Upper lobe of left lung (tissue), 6 donors: Measurements from ENCODE around the gene CRK. TPM values are rescaled to one million over a fixed set of nuclear protein-coding genes. Genes with fewer than 3 reads are reported as not detected.
"Not testable (repeated sequence)": the region's sequence is repeated elsewhere in the genome, so short reads cannot be mapped to it uniquely, and the experiment has no call there.

Source experiments
- ATAC-seq, 2 donors: fragments of 200-7000 bp; cut with Tn5 transposase; one replicate each; pipeline ENCODE4 v1.9.1; 2022; ENCODE audit warnings: mild to moderate bottlenecking in 2 of 2, moderate library complexity in 2 of 2; ENCODE audit not compliant: low FRiP score in 2 of 2
- DNase-seq, 2 donors: peaks; one replicate each; pipeline ENCODE4 v3.0.0-alpha.2; 2019 to 2020
- H3K27ac ChIP-seq, 4 donors: fragments of 200-600 bp; sonication (generic); one replicate each; pipeline ENCODE4 v1.5.1; 2016 to 2019
- H3K27me3 ChIP-seq, 4 donors: fragments of 200-600 bp; sonication (generic); one replicate each; pipeline ENCODE4 v1.5.1; 2017 to 2019
- H3K36me3 ChIP-seq, 4 donors: fragments of 200-600 bp; sonication (generic); one replicate each; pipeline ENCODE4 v1.5.1; 2016 to 2019
- H3K4me1 ChIP-seq, 4 donors: fragments of 200-600 bp; sonication (generic); one replicate each; pipeline ENCODE4 v1.5.1; 2018 to 2019
- H3K4me3 ChIP-seq, 4 donors: fragments of 200-600 bp; sonication (generic); one replicate each; pipeline ENCODE4 v1.5.1; 2017 to 2019; ENCODE audit warnings: mild to moderate bottlenecking in 2 of 4, moderate library complexity in 1 of 4
- H3K9me3 ChIP-seq, 4 donors: fragments of 200-600 bp; sonication (generic); one replicate each; pipeline ENCODE4 v1.5.1; 2018 to 2019
- CTCF ChIP-seq, 6 experiments: fragments of 450-650 bp in 4 of 6; fragments of 200-600 bp in 2 of 6; sonication (generic) in 2 of 6; IDR thresholded peaks; one replicate each; pipeline ENCODE4 v1.5.1; 2016 to 2019; ENCODE audit warnings: antibody characterized with exemption in 6 of 6
- EP300 ChIP-seq, 4 donors: sonication (generic); formaldehyde crosslinking; IDR thresholded peaks; one replicate each; pipeline ENCODE4 v1.5.1; 2017; ENCODE audit warnings: antibody characterized with exemption in 4 of 4, control low read depth in 2 of 4
- POLR2A ChIP-seq, 4 donors: fragments of 450-650 bp; IDR thresholded peaks; one replicate each; pipeline ENCODE4 v1.5.1; 2016 to 2017; ENCODE audit warnings: antibody characterized with exemption in 4 of 4, mild to moderate bottlenecking in 2 of 4
- POLR2AphosphoS5 ChIP-seq, 2 donors: sonication (generic); formaldehyde crosslinking; IDR thresholded peaks; one replicate each; pipeline ENCODE4 v1.5.1; 2017; ENCODE audit warnings: antibody characterized with exemption in 2 of 2
- WGBS, 2 donors: methylation state at CpG; one replicate each; pipeline ENCODE4 v1.1.5; 2017 to 2018; 5-methylcytosine and 5-hydroxymethylcytosine counted together
- total RNA-seq, 6 donors: library from RNA; depleted of rRNA in 4 of 6; stranded (reverse); fragments of >200 nt in 4 of 6; gene quantifications; one replicate each; pipeline versions ENCODE4 v1.1.0 to v1.2.1, GENCODE V29; 2016 to 2021
- donor health status: DM: no; HTN: no; CAD: no; lungs with moderate emphysema.
- donor health status: DM: no; HTN: yes; CAD: no; lungs with severe emphysema.

The CRK gene
- total RNA-seq, 6 donors from 2014 or later, result 37.7 to 121 (median 65.8) TPM

- H3K9me3 ChIP-seq, result no peaks in the 10 kb centered on the region
- 70 to 79% methylated on average over 5 of the region's 5 CpGs for WGBS, 2 donors
- DNase-seq, result no peak
- no peak for ATAC-seq
- no peaks in the 10 kb centered on the region for H3K27me3 ChIP-seq
- no peak overlapping the region for H3K4me3 ChIP-seq
- peaks cover 0 to 10% (median 3%) of the 10 kb centered on the region in 4 donors for H3K36me3 ChIP-seq
- peak overlapping the region in 2 of 4 donors; percentile 7 to 43 for H3K27ac ChIP-seq
- H3K4me1 ChIP-seq, result peaks cover 47 to 80% (median 63%) of the 10 kb centered on the region in 4 donors
- TF ChIP-seq CTCF (IDR thresholded peaks at IDR 0.05) (no peak), POLR2A (IDR thresholded peaks at IDR 0.05) (no peak)
Observed at GRCh38 chr17:1452836-1453235, 3.2 kb downstream of the CRK start.

- Histone ChIP-seq H3K27ac (peak overlapping the region; percentile 50 to 91 (median 72)), H3K36me3 (peaks cover 0 to 12% (median 3%) of the 10 kb centered on the region in 4 donors), H3K4me1 (peaks cover 52 to 94% (median 73%) of the 10 kb centered on the region in 4 donors)
- not testable (repeated sequence) for H3K4me3 ChIP-seq, ATAC-seq, DNase-seq, H3K9me3 ChIP-seq, H3K27me3 ChIP-seq
- 94 to 97% methylated on average over 21 of the region's 21 CpGs for WGBS, 2 donors
Observed at GRCh38 chr17:1450261-1450660, 5.8 kb downstream of the CRK start.

GRCh38 chr17:1449412-1449967, 6.5 kb downstream of the CRK start:
- DNase-seq (peak in 1 of 2 donors; percentile 51), ATAC-seq (peak; percentile 47 to 88)
- no peaks in the 10 kb centered on the region for H3K27me3 ChIP-seq
- 54 to 64% methylated on average over 5 of the region's 5 CpGs for WGBS, 2 donors
- H3K36me3 ChIP-seq, result peaks cover 0 to 14% (median 3%) of the 10 kb centered on the region in 4 donors
- H3K9me3 ChIP-seq, result no peaks in the 10 kb centered on the region
- TF ChIP-seq POLR2A (IDR thresholded peaks at IDR 0.05) (no peak), POLR2AphosphoS5 (IDR thresholded peaks at IDR 0.05) (peak in 1 of 2 donors; percentile 4), EP300 (IDR thresholded peaks at IDR 0.05) (peak in 2 of 4 donors; percentile 9 to 54)
- H3K27ac ChIP-seq, result peak overlapping the region; percentile 50 to 91 (median 72)
- peaks cover 47 to 88% (median 67%) of the 10 kb centered on the region in 4 donors for H3K4me1 ChIP-seq
- H3K4me3 ChIP-seq, result no peak overlapping the region

GRCh38 chr17:1447052-1447451, 9.0 kb downstream of the CRK start:
- DNase-seq, result no peak
- 21 to 42% methylated on average over 7 of the region's 7 CpGs for WGBS, 2 donors
- Histone ChIP-seq H3K27ac (peak overlapping the region; percentile 65 to 91 (median 74)), H3K4me3 (peak overlapping the region in 1 of 4 donors; percentile 17), H3K27me3 (no peaks in the 10 kb centered on the region), H3K9me3 (no peaks in the 10 kb centered on the region), H3K4me1 (peaks cover 35 to 69% (median 49%) of the 10 kb centered on the region in 4 donors), H3K36me3 (peaks cover 0 to 8% (median 0%) of the 10 kb centered on the region in 4 donors)
- TF ChIP-seq EP300 (IDR thresholded peaks at IDR 0.05), result no peak
- TF ChIP-seq POLR2AphosphoS5 (IDR thresholded peaks at IDR 0.05), result no peak
- no peak for TF ChIP-seq CTCF (IDR thresholded peaks at IDR 0.05)
- no peak for TF ChIP-seq POLR2A (IDR thresholded peaks at IDR 0.05)
- ATAC-seq, result no peak

GRCh38 chr17:1446201-1446600, 9.8 kb downstream of the CRK start:
- 93 to 96% methylated on average over 12 of the region's 12 CpGs for WGBS, 2 donors
- DNase-seq, result no peak
- Histone ChIP-seq H3K4me1 (peaks cover 35 to 61% (median 43%) of the 10 kb centered on the region in 4 donors), H3K27me3 (no peaks in the 10 kb centered on the region), H3K4me3 (no peak overlapping the region), H3K9me3 (no peaks in the 10 kb centered on the region), H3K27ac (peak overlapping the region in 3 of 4 donors; percentile 72 to 91 (median 77)), H3K36me3 (peaks cover 0 to 8% (median 0%) of the 10 kb centered on the region in 4 donors)
- TF ChIP-seq POLR2AphosphoS5 (IDR thresholded peaks at IDR 0.05) (no peak), CTCF (IDR thresholded peaks at IDR 0.05) (no peak), EP300 (IDR thresholded peaks at IDR 0.05) (no peak), POLR2A (IDR thresholded peaks at IDR 0.05) (no peak)
- ATAC-seq, result no peak

GRCh38 chr17:1445695-1446094, 10.3 kb downstream of the CRK start:
- WGBS, 2 donors, result 78 to 100% methylated on average over 4 of the region's 4 CpGs
- H3K9me3 ChIP-seq, ATAC-seq, H3K27me3 ChIP-seq, H3K4me3 ChIP-seq, DNase-seq: not testable (repeated sequence)
- peaks cover 35 to 58% (median 42%) of the 10 kb centered on the region in 4 donors for H3K4me1 ChIP-seq
- H3K36me3 ChIP-seq, result peaks cover 0 to 11% (median 0%) of the 10 kb centered on the region in 4 donors
- peak overlapping the region in 2 of 4 donors; percentile 77 to 91 for H3K27ac ChIP-seq

- not testable (repeated sequence) for DNase-seq, H3K4me3 ChIP-seq, H3K27me3 ChIP-seq, ATAC-seq, H3K9me3 ChIP-seq, H3K27ac ChIP-seq
- Histone ChIP-seq H3K36me3 (peaks cover 0 to 11% (median 0%) of the 10 kb centered on the region in 4 donors), H3K4me1 (peaks cover 23 to 48% (median 32%) of the 10 kb centered on the region in 4 donors)
- WGBS, 2 donors, result 90 to 96% methylated on average over 6 of the region's 6 CpGs
Observed at GRCh38 chr17:1442721-1443120, 13.3 kb downstream of the CRK start.
